OCI-LY7 (cell line): Measurements from ENCODE around the gene AEBP2. TPM values are rescaled to one million over a fixed set of nuclear protein-coding genes. Genes with fewer than 3 reads are reported as not detected.

Source experiments
- BruUV-seq: library from RNA; stranded (reverse); fragments of 400-500 nt; replicated peaks from 2 replicates; lab custom pipeline; 2021; lab: Mats Ljungman, UMichigan
- CTCF ChIA-PET: fragments of 300-600 bp; sonication (Branson Sonifier 250); formaldehyde crosslinking; loops from one replicate; lab custom pipeline; 2022; ENCODE audit warnings: antibody characterized with exemption; ENCODE audit not compliant: unreplicated experiment; lab: Charles Lee
- POLR2A ChIA-PET: fragments of 300-600 bp; sonication (Branson Sonifier 250); formaldehyde crosslinking; loops from one replicate; lab custom pipeline; 2022; ENCODE audit warnings: antibody characterized with exemption; lab: Charles Lee
- DNase-seq: peaks from one replicate; pipeline ENCODE4 v3.0.0-alpha.2; 2015; ENCODE audit warnings: low spot score
- H2AFZ ChIP-seq: fragments of 200-600 bp; sonication (generic), shearing (Covaris generic); 2 replicates; pipeline ENCODE4 v1.6.1; 2014; ENCODE audit warnings: mild to moderate bottlenecking, antibody characterized with exemption, low read length, moderate library complexity
- H3K27ac ChIP-seq: fragments of 200-600 bp; sonication (generic); 2 replicates; pipeline ENCODE4 v1.5.1; 2014; ENCODE audit warnings: mixed run types, low read depth, mild to moderate bottlenecking, moderate library complexity, low read length, inconsistent platforms; ENCODE audit not compliant: poor library complexity, severe bottlenecking
- H3K36me3 ChIP-seq: fragments of 200-600 bp; sonication (generic); 2 replicates; pipeline ENCODE4 v1.6.1; 2014; ENCODE audit warnings: mild to moderate bottlenecking, antibody characterized with exemption, low read length, moderate library complexity, mixed read lengths; ENCODE audit not compliant: insufficient read depth
- H3K4me1 ChIP-seq: fragments of 200-600 bp; sonication (generic); 2 replicates; pipeline ENCODE4 v1.5.1; 2014; ENCODE audit warnings: mild to moderate bottlenecking, low read length; ENCODE audit not compliant: insufficient read depth, poor library complexity, severe bottlenecking
- H3K4me2 ChIP-seq: fragments of 200-600 bp; sonication (generic); 2 replicates; pipeline ENCODE4 v1.6.1; 2014; ENCODE audit warnings: mild to moderate bottlenecking, low read length
- H3K4me3 ChIP-seq: fragments of 200-600 bp; sonication (generic); 2 replicates; pipeline ENCODE4 v1.5.1; 2014; ENCODE audit warnings: mild to moderate bottlenecking, low read depth, low read length; ENCODE audit not compliant: poor library complexity, severe bottlenecking
- H3K79me2 ChIP-seq: fragments of 200-600 bp; sonication (generic); 2 replicates; pipeline ENCODE4 v1.6.1; 2016; ENCODE audit warnings: low read depth, mild to moderate bottlenecking, low read length, moderate library complexity, mixed read lengths; ENCODE audit not compliant: insufficient read depth
- H3K9me2 ChIP-seq: fragments of 200-600 bp; sonication (generic); 2 replicates; pipeline ENCODE4 v1.6.1; 2016; ENCODE audit warnings: mild to moderate bottlenecking, low read length, mixed read lengths; ENCODE audit not compliant: insufficient read depth
- H3K9me3 ChIP-seq: fragments of 200-600 bp; sonication (generic); 2 replicates; pipeline ENCODE4 v1.6.1; 2014; ENCODE audit warnings: mild to moderate bottlenecking, mixed run types, low read length, mixed read lengths
- H4K20me1 ChIP-seq: fragments of 200-600 bp; sonication (generic); 2 replicates; pipeline ENCODE4 v1.6.1; 2014; ENCODE audit warnings: mild to moderate bottlenecking, antibody characterized with exemption, low read length, moderate library complexity, mixed read lengths; ENCODE audit not compliant: insufficient read depth
- EZH2phosphoT487 ChIP-seq: fragments of 200-600 bp; sonication (generic); IDR thresholded peaks from 2 replicates; pipeline ENCODE4 v1.6.1; 2018; ENCODE audit warnings: low read depth, borderline replicate concordance, mild to moderate bottlenecking, mixed run types, antibody characterized with exemption, low read length, moderate library complexity, mixed read lengths
- intact Hi-C: fragments of 100-400 bp; cut with micrococcal nuclease; formaldehyde crosslinking; loops from one replicate; pipeline ENCODE4 v1.10.0; 2022; ENCODE audit not compliant: unreplicated experiment
- total RNA-seq, 2 experiments: library from RNA; depleted of rRNA in 1 of 2; stranded (reverse); fragments of >200 nt in 1 of 2; shearing (Covaris generic) in 1 of 2; gene quantifications; 2 replicates each; pipeline ENCODE4 v1.2.3, GENCODE V29; 2014 to 2022
- TF ChIP-seq, protein P1 (sequence below): fragments of 200-600 bp; sonication (generic); conservative IDR thresholded peaks from 2 replicates; pipeline ENCODE4 v1.5.1; 2014; ENCODE audit warnings: mild to moderate bottlenecking, antibody characterized with exemption, low read length, moderate library complexity, mixed read lengths

The AEBP2 gene
- total RNA-seq, 2 experiments from 2014 or later, result 21.5 to 59.7 TPM

- Histone ChIP-seq H4K20me1 (peaks cover 19% of the 10 kb centered on the region), H3K79me2 (peaks cover 97% of the 10 kb centered on the region), H3K4me1 (no peaks in the 10 kb centered on the region), H3K4me2 (no peak overlapping the region), H3K9me3 (no peaks in the 10 kb centered on the region), H3K27ac (no peak overlapping the region), H3K9me2 (no peaks in the 10 kb centered on the region), H3K4me3 (no peak overlapping the region), H3K36me3 (peaks cover 58% of the 10 kb centered on the region), H2AFZ (no peak overlapping the region)
- CTCF ChIA-PET, result no interaction called here
- DNase-seq, result no peak
- intact Hi-C loops, result no loop called here
- POLR2A ChIA-PET, result interaction anchor here (0.8 to 1.2 kb wide), 3 partner anchors 15 to 23 kb away, joined by 3 to 4 read pairs (median 3); no protein-coding TSS in a partner anchor
- no TSS peak for BruUV-seq
- TF ChIP-seq, protein P1, sequence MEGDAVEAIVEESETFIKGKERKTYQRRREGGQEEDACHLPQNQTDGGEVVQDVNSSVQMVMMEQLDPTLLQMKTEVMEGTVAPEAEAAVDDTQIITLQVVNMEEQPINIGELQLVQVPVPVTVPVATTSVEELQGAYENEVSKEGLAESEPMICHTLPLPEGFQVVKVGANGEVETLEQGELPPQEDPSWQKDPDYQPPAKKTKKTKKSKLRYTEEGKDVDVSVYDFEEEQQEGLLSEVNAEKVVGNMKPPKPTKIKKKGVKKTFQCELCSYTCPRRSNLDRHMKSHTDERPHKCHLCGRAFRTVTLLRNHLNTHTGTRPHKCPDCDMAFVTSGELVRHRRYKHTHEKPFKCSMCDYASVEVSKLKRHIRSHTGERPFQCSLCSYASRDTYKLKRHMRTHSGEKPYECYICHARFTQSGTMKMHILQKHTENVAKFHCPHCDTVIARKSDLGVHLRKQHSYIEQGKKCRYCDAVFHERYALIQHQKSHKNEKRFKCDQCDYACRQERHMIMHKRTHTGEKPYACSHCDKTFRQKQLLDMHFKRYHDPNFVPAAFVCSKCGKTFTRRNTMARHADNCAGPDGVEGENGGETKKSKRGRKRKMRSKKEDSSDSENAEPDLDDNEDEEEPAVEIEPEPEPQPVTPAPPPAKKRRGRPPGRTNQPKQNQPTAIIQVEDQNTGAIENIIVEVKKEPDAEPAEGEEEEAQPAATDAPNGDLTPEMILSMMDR, result no peak
- TF ChIP-seq EZH2phosphoT487, result no peak
Observed at GRCh38 chr12:19458733-19459132, 19.4 kb downstream of the AEBP2 start.

- no peak overlapping the region for H3K4me2 ChIP-seq
- no peak overlapping the region for H3K27ac ChIP-seq
- peaks cover 19% of the 10 kb centered on the region for H4K20me1 ChIP-seq
- no peak overlapping the region for H2AFZ ChIP-seq
- POLR2A ChIA-PET, result interaction anchor here (0.6 to 0.7 kb wide), 2 partner anchors 14 to 53 kb away, joined by 3 to 4 read pairs; no protein-coding TSS in a partner anchor
- no peaks in the 10 kb centered on the region for H3K9me2 ChIP-seq
- DNase-seq, result no peak
- peaks cover 95% of the 10 kb centered on the region for H3K79me2 ChIP-seq
- BruUV-seq, result no TSS peak
- no peak for TF ChIP-seq EZH2phosphoT487
- TF ChIP-seq, protein P1, result no peak
- no peak overlapping the region for H3K4me3 ChIP-seq
- no peaks in the 10 kb centered on the region for H3K4me1 ChIP-seq
- no peaks in the 10 kb centered on the region; the same call in 1 of the 2 replicates for H3K9me3 ChIP-seq
- intact Hi-C loops, result no loop called here
- CTCF ChIA-PET, result no interaction called here
- peaks cover 66% of the 10 kb centered on the region for H3K36me3 ChIP-seq
Observed at GRCh38 chr12:19461999-19462398, 22.7 kb downstream of the AEBP2 start.

GRCh38 chr12:19462406-19462805, 23.1 kb downstream of the AEBP2 start:
- TF ChIP-seq, protein P1, result no peak
- no peak for TF ChIP-seq EZH2phosphoT487
- ChIA-PET POLR2A (interaction anchor here (0.7 kb wide), 1 partner anchor 15 kb away, joined by 3 read pairs; no protein-coding TSS in a partner anchor), CTCF (no interaction called here)
- Histone ChIP-seq H3K27ac (no peak overlapping the region), H3K4me2 (no peak overlapping the region), H3K79me2 (peaks cover 95% of the 10 kb centered on the region), H3K9me2 (no peaks in the 10 kb centered on the region), H4K20me1 (peaks cover 16% of the 10 kb centered on the region), H2AFZ (no peak overlapping the region), H3K4me1 (no peaks in the 10 kb centered on the region), H3K36me3 (peaks cover 66% of the 10 kb centered on the region), H3K9me3 (no peaks in the 10 kb centered on the region; the same call in 1 of the 2 replicates), H3K4me3 (no peak overlapping the region)
- intact Hi-C loops, result no loop called here
- no TSS peak for BruUV-seq
- no peak for DNase-seq
